Stomach smooth muscle (tissue), 2 donors: Measurements from ENCODE around the gene TTC33.

Experiments used
- H3K27ac ChIP-seq: one replicate; pipeline ENCODE4 v1.7.0; 2013; ENCODE audit warnings: mild to moderate bottlenecking, low read length, inconsistent platforms
- H3K27me3 ChIP-seq, 2 donors: one replicate each; pipeline ENCODE4 v1.7.0; 2013; ENCODE audit warnings: low read length in 2 of 2; ENCODE audit not compliant: insufficient read depth in 2 of 2, control insufficient read depth in 1 of 2
- H3K36me3 ChIP-seq, 2 donors: one replicate each; pipeline ENCODE4 v1.7.0; 2013; ENCODE audit warnings: low read length in 2 of 2; ENCODE audit not compliant: control insufficient read depth in 2 of 2, insufficient read depth in 2 of 2
- H3K4me1 ChIP-seq: one replicate; pipeline ENCODE4 v1.7.0; 2013; ENCODE audit warnings: low read length; ENCODE audit not compliant: control insufficient read depth, insufficient read depth
- H3K4me3 ChIP-seq, 2 donors: one replicate each; pipeline ENCODE4 v1.7.0; 2013; ENCODE audit warnings: low read length in 2 of 2
- H3K9ac ChIP-seq, 2 donors: one replicate each; pipeline ENCODE4 v1.7.0; 2013; ENCODE audit warnings: low read length in 2 of 2, mild to moderate bottlenecking in 1 of 2
- H3K9me3 ChIP-seq, 2 donors: one replicate each; pipeline ENCODE4 v1.7.0; 2013; ENCODE audit warnings: low read length in 2 of 2; ENCODE audit not compliant: control insufficient read depth in 2 of 2
- donor health status: healthy.
- donor health status: Pancreatic carcinoma.

Gene TTC33

DNA sequence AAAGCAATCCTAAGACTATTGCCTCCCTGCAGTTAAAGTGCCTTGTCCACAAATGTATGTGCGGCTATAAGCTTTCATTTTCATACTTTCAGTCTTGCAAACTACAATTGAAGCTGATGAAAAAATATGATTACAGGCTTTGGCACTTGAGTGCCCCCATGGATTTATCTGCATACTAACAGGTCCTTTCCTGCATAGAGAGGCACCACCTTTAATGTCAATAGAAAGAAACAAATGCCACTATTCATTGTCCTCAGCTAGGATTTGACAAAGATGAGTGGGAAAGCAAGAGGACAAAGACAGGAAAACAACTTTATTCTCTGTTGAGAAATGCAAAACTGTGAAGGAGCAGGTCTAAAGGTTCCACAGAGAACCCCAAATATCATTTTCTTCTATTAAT lies 201.7 kb downstream of the TTC33 start:
- no peak overlapping the region for H3K9ac ChIP-seq
- no peaks in the 10 kb centered on the region for H3K4me1 ChIP-seq
- H3K9me3 ChIP-seq = no peaks in the 10 kb centered on the region
- no peak overlapping the region for H3K27ac ChIP-seq
- no peaks in the 10 kb centered on the region for H3K27me3 ChIP-seq
- H3K4me3 ChIP-seq = no peak overlapping the region
- no peaks in the 10 kb centered on the region for H3K36me3 ChIP-seq

DNA sequence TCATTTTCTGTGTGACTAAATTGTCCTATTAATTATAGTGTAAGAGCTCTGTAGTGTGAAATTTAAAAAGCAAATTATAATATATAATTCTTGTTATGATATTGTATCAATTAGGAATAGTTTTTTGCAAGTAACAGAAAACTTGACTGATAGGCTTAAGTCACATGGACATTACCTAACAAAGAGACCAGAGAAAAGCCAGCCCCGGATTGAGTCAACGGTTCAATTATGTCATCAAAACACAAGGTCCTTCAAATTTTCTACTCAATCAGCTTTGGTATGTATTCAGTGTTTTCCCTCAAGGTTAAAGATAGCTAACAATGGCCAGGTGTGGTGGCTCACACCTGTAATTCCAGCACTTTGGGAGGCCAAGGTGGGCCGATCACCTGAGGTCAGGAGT lies 202.8 kb downstream of the TTC33 start:
- Histone ChIP-seq H3K9ac (no peak overlapping the region), H3K36me3 (no peaks in the 10 kb centered on the region), H3K27me3 (no peaks in the 10 kb centered on the region), H3K27ac (no peak overlapping the region), H3K4me3 (no peak overlapping the region), H3K4me1 (no peaks in the 10 kb centered on the region), H3K9me3 (no peaks in the 10 kb centered on the region)

DNA sequence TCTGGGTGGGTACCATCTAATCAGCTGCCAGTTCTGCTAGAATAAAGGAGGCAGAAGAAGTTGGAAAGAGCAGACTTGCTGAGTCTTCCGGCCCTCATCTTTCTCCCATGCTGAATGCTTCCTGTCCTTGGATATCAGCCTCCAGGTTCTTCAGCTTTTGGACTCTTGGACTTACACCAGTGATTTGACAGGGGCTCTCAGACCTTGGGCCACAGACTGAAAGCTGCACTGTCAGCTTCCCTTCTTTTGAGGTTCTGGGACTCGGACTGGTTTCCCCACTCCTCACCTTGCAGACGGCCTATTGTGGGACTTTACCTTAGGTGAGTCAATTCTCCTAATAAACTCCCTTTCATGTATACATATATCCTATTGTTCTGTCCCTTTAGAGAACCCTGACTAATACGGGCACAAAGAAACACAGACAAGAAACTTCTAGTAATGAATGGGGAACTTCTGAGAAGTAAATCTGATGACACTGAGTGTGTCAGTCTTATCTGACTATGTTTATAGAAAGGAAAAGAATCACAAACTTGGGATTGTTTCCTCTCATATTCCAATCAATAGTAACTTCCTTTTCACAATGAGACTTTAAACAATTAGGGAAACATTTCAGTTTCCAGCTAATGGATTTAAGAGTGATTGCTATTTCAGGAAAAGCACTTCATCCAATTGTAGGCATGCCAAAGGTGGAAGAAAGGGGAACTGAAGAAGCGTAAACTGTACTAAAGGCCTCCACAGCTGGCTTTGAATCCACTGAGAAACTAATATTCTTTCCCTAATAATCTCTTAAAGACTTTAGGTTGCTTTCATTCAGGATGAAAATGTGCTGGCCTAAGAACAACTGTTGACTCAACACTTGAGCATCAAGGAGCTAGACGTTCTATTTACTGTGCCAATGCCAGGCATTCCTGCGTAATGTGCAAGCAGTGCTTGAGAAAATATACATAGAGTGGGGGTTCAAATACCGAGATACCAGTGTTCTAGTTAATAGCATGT lies 204.0 kb downstream of the TTC33 start:
- Histone ChIP-seq H3K36me3 (no peaks in the 10 kb centered on the region), H3K9ac (no peak overlapping the region), H3K4me1 (no peaks in the 10 kb centered on the region), H3K9me3 (no peaks in the 10 kb centered on the region), H3K4me3 (no peak overlapping the region), H3K27me3 (no peaks in the 10 kb centered on the region), H3K27ac (no peak overlapping the region)

DNA sequence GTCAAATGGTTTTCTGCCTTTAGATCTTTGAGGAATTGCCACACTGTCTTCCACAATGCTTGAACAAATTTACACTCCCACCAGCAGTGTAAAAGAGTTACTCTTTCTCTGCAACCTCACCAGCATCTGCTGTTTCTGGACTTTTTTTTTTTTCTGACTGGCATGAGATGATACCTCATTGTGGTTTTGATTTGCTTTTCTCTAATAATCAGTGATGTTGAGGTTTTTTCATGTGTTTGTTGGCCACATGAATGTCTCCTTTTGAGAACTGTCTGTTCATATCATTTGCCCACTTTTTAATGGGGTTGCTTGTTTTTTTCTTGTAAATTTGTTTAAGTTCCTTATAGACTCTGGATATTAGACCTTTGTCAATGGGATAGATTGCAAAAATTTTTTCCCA lies 205.3 kb downstream of the TTC33 start:
- Histone ChIP-seq H3K4me1 (no peaks in the 10 kb centered on the region), H3K27ac (no peak overlapping the region), H3K36me3 (no peaks in the 10 kb centered on the region), H3K9me3 (no peaks in the 10 kb centered on the region), H3K9ac (no peak overlapping the region), H3K4me3 (no peak overlapping the region), H3K27me3 (no peaks in the 10 kb centered on the region)

DNA sequence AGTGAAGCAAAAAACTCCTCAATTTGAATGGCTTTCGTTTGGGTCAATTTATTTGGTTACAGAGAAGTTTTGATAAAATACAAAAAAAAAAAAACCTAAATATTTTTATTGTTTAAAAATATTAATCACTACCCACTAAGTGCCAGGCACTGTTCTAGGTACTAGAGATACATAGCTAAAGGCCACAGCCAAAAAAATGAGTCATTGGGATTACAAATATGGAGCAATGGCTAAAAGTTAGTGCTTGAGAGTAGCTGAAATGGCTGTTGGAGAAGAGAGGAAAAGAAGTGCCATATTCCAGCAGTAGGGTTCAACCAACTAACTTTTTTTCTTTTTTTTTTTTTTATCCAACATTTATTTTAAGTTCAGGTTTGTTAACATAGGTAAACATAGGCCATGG lies 206.1 kb downstream of the TTC33 start:
- Histone ChIP-seq H3K9ac (no peak overlapping the region), H3K27ac (no peak overlapping the region), H3K36me3 (no peaks in the 10 kb centered on the region), H3K4me1 (no peaks in the 10 kb centered on the region), H3K9me3 (no peaks in the 10 kb centered on the region), H3K27me3 (no peaks in the 10 kb centered on the region), H3K4me3 (no peak overlapping the region)

DNA sequence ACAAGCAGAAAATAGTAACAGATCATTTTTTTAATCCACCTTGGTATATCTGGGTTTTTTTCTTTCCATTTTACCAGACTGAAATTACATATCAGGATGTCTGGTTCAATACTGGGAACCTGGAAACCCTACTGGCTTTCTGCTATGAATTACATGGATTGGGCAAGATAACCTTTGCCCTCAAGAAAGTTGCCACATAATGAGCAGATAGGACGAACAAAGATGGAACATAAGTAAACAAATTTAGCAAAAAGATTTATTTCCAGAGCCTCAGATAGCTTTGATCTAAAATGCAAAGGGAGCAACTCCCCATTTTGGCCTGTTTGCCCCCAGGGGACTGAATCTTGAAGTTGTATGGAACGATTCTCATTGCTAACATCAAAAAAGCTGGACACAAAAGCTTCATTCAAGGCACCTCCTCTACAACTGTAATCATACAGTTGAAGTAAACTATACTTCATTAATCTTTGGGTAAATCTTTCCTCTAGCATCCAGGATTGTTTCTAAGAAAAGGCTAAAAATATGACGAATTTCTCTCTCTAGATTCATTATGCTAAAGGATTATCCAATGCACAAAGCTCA lies 207.7 kb downstream of the TTC33 start:
- Histone ChIP-seq H3K27ac (no peak overlapping the region), H3K36me3 (no peaks in the 10 kb centered on the region), H3K9me3 (no peaks in the 10 kb centered on the region), H3K4me3 (no peak overlapping the region), H3K4me1 (no peaks in the 10 kb centered on the region), H3K27me3 (no peaks in the 10 kb centered on the region), H3K9ac (no peak overlapping the region)

DNA sequence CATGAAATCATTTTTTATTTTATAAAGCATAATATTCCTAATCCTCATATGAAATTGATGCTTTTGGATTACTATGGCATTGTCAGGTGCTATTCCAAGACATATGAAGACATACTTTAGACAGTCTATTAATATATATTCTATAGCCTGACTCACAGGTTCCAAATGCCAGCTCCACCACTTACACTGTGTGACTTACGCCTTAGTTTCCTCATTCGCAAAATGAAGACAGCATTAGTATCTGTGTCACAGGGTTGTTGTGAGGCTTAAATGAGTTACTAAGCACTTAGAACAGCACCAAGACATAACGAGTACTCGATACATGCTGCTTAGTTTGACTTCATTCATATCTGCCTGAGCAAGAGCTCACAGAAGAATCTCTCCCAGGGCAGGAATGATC lies 208.2 kb downstream of the TTC33 start:
- no peaks in the 10 kb centered on the region for H3K36me3 ChIP-seq
- no peaks in the 10 kb centered on the region for H3K4me1 ChIP-seq
- H3K27me3 ChIP-seq = no peaks in the 10 kb centered on the region
- H3K4me3 ChIP-seq = no peak overlapping the region
- H3K9me3 ChIP-seq = no peaks in the 10 kb centered on the region
- no peak overlapping the region for H3K9ac ChIP-seq
- H3K27ac ChIP-seq = no peak overlapping the region

DNA sequence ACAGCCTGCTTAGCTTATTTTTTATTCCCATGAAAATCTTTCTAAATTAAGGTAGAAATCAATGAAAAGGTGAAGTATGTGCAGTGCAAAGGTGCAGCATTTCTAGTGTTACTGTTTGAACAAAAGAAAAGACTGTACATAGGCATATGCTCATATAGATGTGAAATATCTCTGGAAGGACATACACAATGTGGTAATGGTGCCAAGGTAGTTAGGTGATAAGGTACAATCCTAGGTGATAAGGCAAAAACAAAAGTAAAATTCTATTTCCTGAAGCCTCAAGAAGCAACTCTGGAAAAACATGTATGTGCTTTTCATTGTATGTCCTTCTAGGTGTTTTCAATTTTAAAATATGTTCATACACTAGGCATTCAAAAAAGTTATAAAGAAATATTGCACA lies 215.5 kb downstream of the TTC33 start:
- H3K4me1 ChIP-seq = no peaks in the 10 kb centered on the region
- no peaks in the 10 kb centered on the region for H3K9me3 ChIP-seq
- H3K9ac ChIP-seq = no peak overlapping the region
- H3K4me3 ChIP-seq = no peak overlapping the region
- H3K27me3 ChIP-seq = no peaks in the 10 kb centered on the region
- H3K36me3 ChIP-seq = no peaks in the 10 kb centered on the region
- no peak overlapping the region for H3K27ac ChIP-seq

DNA sequence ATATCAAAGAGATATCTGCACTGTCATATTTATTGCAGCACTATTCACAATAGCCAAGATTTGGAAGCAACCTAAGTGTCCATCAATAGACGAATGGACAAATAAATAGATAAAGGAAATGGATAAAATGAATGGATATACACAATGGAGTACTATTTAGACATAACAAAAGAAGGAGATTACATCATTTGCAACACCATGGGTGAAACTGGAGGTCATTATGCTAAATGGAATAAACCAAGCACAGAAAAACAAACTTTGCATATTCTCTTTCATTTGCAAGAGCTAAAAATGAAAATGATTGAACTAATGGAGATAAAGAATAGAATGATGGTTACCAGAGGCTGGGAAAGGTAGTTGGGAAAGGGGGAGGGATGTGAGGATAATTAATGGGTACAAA lies 231.1 kb downstream of the TTC33 start:
- H3K4me1 ChIP-seq = no peaks in the 10 kb centered on the region
- no peak overlapping the region for H3K27ac ChIP-seq
- H3K27me3 ChIP-seq = no peaks in the 10 kb centered on the region
- H3K9ac ChIP-seq = no peak overlapping the region
- no peaks in the 10 kb centered on the region for H3K36me3 ChIP-seq
- no peak overlapping the region for H3K4me3 ChIP-seq
- no peaks in the 10 kb centered on the region for H3K9me3 ChIP-seq

DNA sequence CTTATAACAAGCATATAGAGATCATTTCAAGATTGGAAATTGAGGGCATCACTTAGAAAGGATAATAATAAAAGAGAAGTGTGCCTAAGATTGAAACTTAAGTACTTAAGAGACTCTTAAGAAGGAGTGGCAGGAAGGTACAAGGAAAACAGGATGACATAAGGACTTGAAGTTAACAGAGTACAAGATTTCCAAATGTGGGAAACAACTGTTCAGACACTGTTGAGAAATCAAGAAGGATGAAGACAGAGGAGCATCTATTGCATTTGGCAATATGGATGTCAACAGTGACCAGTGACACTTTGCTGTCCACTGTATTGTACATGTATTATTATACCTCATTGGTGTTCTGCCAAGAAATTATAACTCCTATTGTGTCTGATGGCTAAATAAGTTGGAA lies 233.8 kb downstream of the TTC33 start:
- no peaks in the 10 kb centered on the region for H3K27me3 ChIP-seq

More for the DNA sequence above, 233.8 kb downstream of the TTC33 start:
- no peaks in the 10 kb centered on the region for H3K9me3 ChIP-seq
- no peak overlapping the region for H3K9ac ChIP-seq
- H3K4me1 ChIP-seq = no peaks in the 10 kb centered on the region
- no peak overlapping the region for H3K4me3 ChIP-seq
- H3K27ac ChIP-seq = no peak overlapping the region
- no peaks in the 10 kb centered on the region for H3K36me3 ChIP-seq
